Right atrium auricular region (tissue), 2 donors: ENCODE data around the gene APOH. TPM values are rescaled to one million over a fixed set of nuclear protein-coding genes. Genes with fewer than 3 reads are reported as not detected.

Source experiments
- DNase-seq: peaks from one replicate; pipeline ENCODE4 v3.0.0-alpha.2; 2019; ENCODE audit warnings: low spot score
- H3K27ac ChIP-seq, 2 donors: fragments of 200-600 bp; sonication (generic); 1 replicate in 1 of 2; 2 replicates in 1 of 2; pipeline ENCODE4 v1.5.1; 2016 to 2019
- H3K27me3 ChIP-seq, 2 donors: fragments of 200-600 bp; sonication (generic); one replicate each; pipeline versions ENCODE4 v1.5.1 to v1.6.0; 2017 to 2019
- H3K36me3 ChIP-seq: fragments of 200-600 bp; sonication (generic); one replicate; pipeline ENCODE4 v1.5.1; 2016
- H3K4me1 ChIP-seq, 2 donors: fragments of 200-600 bp; sonication (generic); one replicate each; pipeline versions ENCODE4 v1.5.1 to v1.6.0; 2017 to 2019
- H3K4me3 ChIP-seq, 2 donors: fragments of 200-600 bp; sonication (generic); 1 replicate in 1 of 2; 2 replicates in 1 of 2; pipeline ENCODE4 v1.5.1; 2017 to 2019; ENCODE audit warnings: mild to moderate bottlenecking in 1 of 2, moderate library complexity in 1 of 2
- H3K9me3 ChIP-seq, 2 donors: fragments of 200-600 bp; sonication (generic); one replicate each; pipeline ENCODE4 v1.5.1; 2019
- CTCF ChIP-seq, 2 donors: fragments of 200-600 bp; sonication (generic); IDR thresholded peaks; one replicate each; pipeline ENCODE4 v1.5.1; 2019; ENCODE audit warnings: antibody characterized with exemption in 2 of 2
- total RNA-seq, 2 donors: library from RNA; depleted of rRNA; stranded (reverse); fragments of >200 nt; gene quantifications; one replicate each; pipeline ENCODE4 v1.1.0, GENCODE V29; 2016

The APOH gene
- total RNA-seq, 2 donors from 2014 or later: not detected

- Histone ChIP-seq H3K9me3 (no peaks in the 10 kb centered on the region), H3K36me3 (no peaks in the 10 kb centered on the region), H3K27ac (no peak overlapping the region), H3K4me1 (no peaks in the 10 kb centered on the region), H3K4me3 (no peak overlapping the region), H3K27me3 (no peaks in the 10 kb centered on the region)
- no peak for DNase-seq
- TF ChIP-seq CTCF (IDR thresholded peaks at IDR 0.05): no peak
Observed at GRCh38 chr17:66250686-66251085, 21.5 kb upstream of the APOH start.

GRCh38 chr17:66248285-66248684 is 19.1 kb upstream of the APOH start:
- Histone ChIP-seq H3K4me1 (no peaks in the 10 kb centered on the region), H3K36me3 (no peaks in the 10 kb centered on the region), H3K9me3 (no peaks in the 10 kb centered on the region), H3K27me3 (no peaks in the 10 kb centered on the region), H3K4me3 (no peak overlapping the region), H3K27ac (no peak overlapping the region)
- no peak for DNase-seq
- TF ChIP-seq CTCF (IDR thresholded peaks at IDR 0.05): no peak

GRCh38 chr17:66241839-66242238 is 12.6 kb upstream of the APOH start:
- H3K27me3 ChIP-seq: no peaks in the 10 kb centered on the region
- H3K27ac ChIP-seq: no peak overlapping the region
- no peak for TF ChIP-seq CTCF (IDR thresholded peaks at IDR 0.05)
- no peaks in the 10 kb centered on the region for H3K9me3 ChIP-seq
- H3K4me3 ChIP-seq: no peak overlapping the region
- no peaks in the 10 kb centered on the region for H3K36me3 ChIP-seq
- H3K4me1 ChIP-seq: no peaks in the 10 kb centered on the region
- no peak for DNase-seq

GRCh38 chr17:66240630-66241029 is 11.4 kb upstream of the APOH start:
- Histone ChIP-seq H3K27ac (no peak overlapping the region), H3K36me3 (no peaks in the 10 kb centered on the region), H3K4me1 (no peaks in the 10 kb centered on the region), H3K9me3 (no peaks in the 10 kb centered on the region), H3K4me3 (no peak overlapping the region), H3K27me3 (no peaks in the 10 kb centered on the region)
- no peak for DNase-seq
- no peak for TF ChIP-seq CTCF (IDR thresholded peaks at IDR 0.05)

- Histone ChIP-seq H3K27ac (no peak overlapping the region), H3K27me3 (no peaks in the 10 kb centered on the region), H3K4me3 (no peak overlapping the region), H3K4me1 (no peaks in the 10 kb centered on the region), H3K36me3 (no peaks in the 10 kb centered on the region), H3K9me3 (no peaks in the 10 kb centered on the region)
- no peak for TF ChIP-seq CTCF (IDR thresholded peaks at IDR 0.05)
- no peak for DNase-seq
Observed at GRCh38 chr17:66240013-66240412, 10.8 kb upstream of the APOH start.

GRCh38 chr17:66235377-66235994 is 6.3 kb upstream of the APOH start:
- DNase-seq: no peak
- no peak for TF ChIP-seq CTCF (IDR thresholded peaks at IDR 0.05)
- Histone ChIP-seq H3K36me3 (no peaks in the 10 kb centered on the region), H3K27me3 (no peaks in the 10 kb centered on the region), H3K27ac (no peak overlapping the region), H3K4me3 (no peak overlapping the region), H3K4me1 (no peaks in the 10 kb centered on the region), H3K9me3 (no peaks in the 10 kb centered on the region)
